Globus pallidus (tissue), 1 donor: ENCODE data around the gene OR8G1.
"Not testable (repeated sequence)": the region's sequence is repeated elsewhere in the genome, so short reads cannot be mapped to it uniquely, and the experiment has no call there.

Experiments
- DNase-seq: peaks from one replicate; pipeline ENCODE4 v3.0.0-alpha.2; 2015; ENCODE audit warnings: low spot score

The OR8G1 gene

DNA sequence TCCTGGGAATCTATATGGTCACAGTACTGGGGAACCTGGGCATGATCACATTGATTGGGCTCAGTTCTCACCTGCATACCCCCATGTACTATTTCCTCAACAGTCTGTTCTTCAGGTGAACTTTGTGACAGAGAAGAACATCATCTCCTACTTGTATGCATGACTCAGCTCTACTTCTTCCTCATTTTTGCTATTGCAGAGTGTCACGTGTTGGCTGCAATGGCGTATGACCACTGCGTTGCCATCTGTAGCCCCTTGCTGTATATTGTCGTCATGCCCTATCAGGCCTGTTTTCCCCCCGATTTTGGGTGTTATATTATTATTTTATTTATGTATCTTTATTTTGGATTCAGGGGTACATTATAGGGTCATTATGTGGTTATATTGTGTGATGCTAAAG is 2.4 kb upstream of the OR8G1 start:
- DNase-seq: no peak

- DNase-seq: not testable (repeated sequence)
Measured at GRCh38 chr11:124249869-124250268, 9.0 kb downstream of the OR8G1 start.

- DNase-seq: no peak
Measured at GRCh38 chr11:124256076-124256475, 15.2 kb downstream of the OR8G1 start, which contains the start of gene OR8G5. TSS of gene OR8G5 (plus strand) at chr11:124256376. CDS start at chr11:124264932, 8,556 bp downstream.

- not testable (repeated sequence) for DNase-seq
Measured at GRCh38 chr11:124265041-124265440, 24.1 kb downstream of the OR8G1 start.

DNA sequence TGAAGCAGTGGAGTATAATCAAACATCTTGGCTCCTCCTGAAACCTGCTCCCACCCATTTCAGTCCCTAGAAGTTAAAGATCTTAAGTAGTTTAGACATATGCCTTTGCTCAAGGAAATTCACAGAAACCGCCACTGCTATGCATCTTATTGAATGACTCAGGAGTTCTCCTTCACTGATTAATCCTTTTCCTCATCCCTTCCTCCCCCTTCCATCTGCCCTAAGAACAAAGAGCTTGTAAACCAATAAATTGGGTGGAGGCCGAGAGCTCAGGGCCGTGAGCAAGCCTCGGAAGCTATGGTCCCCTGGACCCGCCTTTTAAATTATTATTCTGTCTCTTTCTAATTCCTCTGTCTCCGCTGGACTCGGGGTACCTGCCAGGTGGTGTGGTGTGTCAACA is 30.0 kb downstream of the OR8G1 start:
- not testable (repeated sequence) for DNase-seq

DNA sequence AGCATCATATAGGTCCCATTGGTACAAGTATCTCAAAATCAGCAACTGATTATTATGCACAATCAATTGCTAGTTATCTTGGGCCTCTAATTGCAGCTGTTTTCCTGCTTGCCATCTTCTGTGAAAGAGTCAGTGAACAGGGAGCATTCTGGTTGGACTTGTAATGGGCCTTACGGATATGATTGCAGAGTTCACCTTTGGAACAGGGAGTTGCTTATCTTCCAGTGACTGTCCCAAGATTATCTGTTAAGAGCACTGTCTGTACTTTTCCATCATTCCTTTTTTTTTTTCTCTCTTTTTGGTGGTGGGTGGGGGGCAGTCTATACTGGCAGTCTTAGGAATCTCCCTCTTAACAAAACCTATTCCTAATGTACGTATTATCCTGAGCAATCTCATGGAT is 33.1 kb downstream of the OR8G1 start:
- DNase-seq: no peak

DNA sequence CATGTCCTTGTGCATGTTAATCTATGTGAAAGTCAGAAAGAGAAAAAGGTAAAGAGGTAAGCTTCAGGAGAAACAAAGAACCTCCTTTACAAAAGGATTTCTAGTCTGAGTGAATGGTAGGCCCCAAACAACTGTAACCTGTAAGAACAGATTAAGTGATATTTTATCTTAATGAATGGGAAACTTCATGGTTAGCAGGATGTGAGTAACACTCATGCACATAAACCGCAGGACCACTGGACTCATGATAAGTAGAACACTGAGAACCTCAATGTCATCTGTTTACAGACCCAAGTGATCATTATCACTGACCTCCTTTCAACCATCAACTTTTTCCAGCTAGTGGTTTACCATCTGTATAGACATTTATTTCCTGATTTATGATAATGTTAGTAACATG is 35.2 kb downstream of the OR8G1 start:
- no peak for DNase-seq

GRCh38 chr11:124277207-124277606 is 36.3 kb downstream of the OR8G1 start:
- no peak for DNase-seq

GRCh38 chr11:124277804-124278203 is 36.9 kb downstream of the OR8G1 start:
- DNase-seq: no peak

DNA sequence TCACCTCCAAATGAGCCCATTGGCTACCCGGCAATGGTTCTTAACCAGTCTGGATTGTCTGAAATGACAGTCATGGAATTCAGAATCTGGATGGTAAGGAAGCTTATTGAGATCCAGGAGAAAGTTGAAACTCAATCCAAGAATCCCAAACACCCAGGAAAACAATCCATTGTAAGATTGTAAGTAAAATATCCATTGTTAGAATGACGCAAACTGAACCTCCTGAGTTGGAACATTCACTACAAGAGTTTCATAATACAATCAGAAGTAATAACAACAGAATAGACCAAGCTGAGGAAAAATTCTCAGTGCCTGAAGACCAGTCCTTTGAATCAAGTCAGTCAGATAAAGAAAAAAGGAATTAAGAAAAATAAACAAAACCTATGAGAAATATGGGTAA is 37.4 kb downstream of the OR8G1 start:
- no peak for DNase-seq

GRCh38 chr11:124285610-124286344 is 44.9 kb downstream of the OR8G1 start:
- DNase-seq: no peak

- no peak for DNase-seq
Measured at GRCh38 chr11:124294687-124295086, 53.8 kb downstream of the OR8G1 start.

GRCh38 chr11:124296016-124296415 is 55.1 kb downstream of the OR8G1 start:
- DNase-seq: no peak

- no peak for DNase-seq
Measured at GRCh38 chr11:124297921-124298320, 57.0 kb downstream of the OR8G1 start.

- no peak for DNase-seq
Measured at GRCh38 chr11:124301548-124301947, 60.7 kb downstream of the OR8G1 start.

GRCh38 chr11:124302347-124303125 is 61.6 kb downstream of the OR8G1 start:
- DNase-seq: no peak
